Measurements from ENCODE around the gene RIOK1.

- TF ChIP-seq EZH2 (IDR thresholded peaks at IDR 0.05; ENCODE audit: borderline replicate concordance, low read depth, low read length, poor library complexity, severe bottlenecking) (no peak), CTCF (conservative IDR thresholded peaks at IDR 0.05; ENCODE audit: low read depth, low read length) (no peak)
Measured at GRCh38 chr6:7438011-7438410, 48.4 kb downstream of the RIOK1 start.
